GM23338 (cell line): ENCODE measurements around the gene ACSL4. TPM values are rescaled to one million over a fixed set of nuclear protein-coding genes. Genes with fewer than 3 reads are reported as not detected.

Experiments
- ATAC-seq: fragments of 200-7000 bp; cut with Tn5 transposase; 3 replicates; pipeline ENCODE4 v1.9.1; 2020
- DNase-seq: peaks from one replicate; pipeline ENCODE4 v3.0.0-alpha.2; 2015; ENCODE audit warnings: low spot score
- H2AFZ ChIP-seq: fragments of 200-600 bp; sonication (generic); 2 replicates; pipeline ENCODE4 v1.8.0; 2016; ENCODE audit warnings: antibody characterized with exemption, mild to moderate bottlenecking, moderate library complexity
- H3F3A ChIP-seq: fragments of 200-600 bp; sonication (generic); replicated peaks from 2 replicates; pipeline ENCODE4 v1.8.0; 2017; ENCODE audit warnings: antibody characterized with exemption, mixed run types, low read depth
- H3K27ac ChIP-seq: fragments of 200-600 bp; sonication (generic); 2 replicates; pipeline ENCODE4 v1.6.1; 2016; ENCODE audit warnings: low read depth
- H3K27me3 ChIP-seq: fragments of 200-600 bp; sonication (generic); 2 replicates; pipeline ENCODE4 v1.8.0; 2016; ENCODE audit warnings: mild to moderate bottlenecking, mixed run types, moderate library complexity; ENCODE audit not compliant: insufficient read depth
- H3K36me3 ChIP-seq: fragments of 200-600 bp; sonication (generic); 2 replicates; pipeline ENCODE4 v1.8.0; 2016; ENCODE audit warnings: mild to moderate bottlenecking; ENCODE audit not compliant: insufficient read depth
- H3K4me1 ChIP-seq: fragments of 200-600 bp; sonication (generic); 2 replicates; pipeline ENCODE4 v1.8.0; 2016; ENCODE audit warnings: mild to moderate bottlenecking, moderate library complexity; ENCODE audit not compliant: insufficient read depth
- H3K4me2 ChIP-seq: fragments of 200-600 bp; sonication (generic); 2 replicates; pipeline ENCODE4 v1.7.1; 2017; ENCODE audit warnings: mixed run types
- H3K4me3 ChIP-seq: fragments of 200-600 bp; sonication (generic); 2 replicates; pipeline ENCODE4 v1.6.1; 2016; ENCODE audit warnings: mixed run types
- H3K79me2 ChIP-seq: fragments of 200-600 bp; sonication (generic); replicated peaks from 2 replicates; pipeline ENCODE4 v1.8.0; 2017; ENCODE audit warnings: mild to moderate bottlenecking; ENCODE audit not compliant: insufficient read depth
- H3K9me2 ChIP-seq: fragments of 200-600 bp; sonication (generic); 2 replicates; pipeline ENCODE4 v1.8.0; 2017; ENCODE audit not compliant: insufficient read depth
- H4K20me1 ChIP-seq: fragments of 200-600 bp; sonication (generic); replicated peaks from 2 replicates; pipeline ENCODE4 v1.8.0; 2017; ENCODE audit warnings: mild to moderate bottlenecking; ENCODE audit not compliant: insufficient read depth
- H3K27ac Mint-ChIP-seq: 2 replicates; pipeline ENCODE4 v1.8.0; 2020; ENCODE audit warnings: inconsistent platforms, mild to moderate bottlenecking, moderate library complexity, mixed read lengths
- H3K27me3 Mint-ChIP-seq: 3 replicates; pipeline ENCODE4 v1.8.0; 2022; ENCODE audit warnings: low read depth, mild to moderate bottlenecking, moderate library complexity, mixed read lengths, inconsistent platforms; ENCODE audit not compliant: insufficient read depth, poor library complexity
- H3K36me3 Mint-ChIP-seq: 3 replicates; pipeline ENCODE4 v1.8.0; 2021; ENCODE audit warnings: low read depth, mild to moderate bottlenecking, inconsistent platforms, moderate library complexity, mixed read lengths
- H3K4me1 Mint-ChIP-seq: 3 replicates; pipeline ENCODE4 v1.8.0; 2020; ENCODE audit warnings: mild to moderate bottlenecking, inconsistent platforms, mixed read lengths
- H3K4me3 Mint-ChIP-seq: 3 replicates; pipeline ENCODE4 v1.8.0; 2021; ENCODE audit warnings: moderate library complexity, mild to moderate bottlenecking, inconsistent platforms, mixed read lengths
- H3K9me3 Mint-ChIP-seq: 3 replicates; pipeline ENCODE4 v1.8.0; 2020; ENCODE audit warnings: moderate library complexity, mild to moderate bottlenecking, inconsistent platforms, mixed read lengths
- EZH2phosphoT487 ChIP-seq: fragments of 200-600 bp; sonication (generic); IDR thresholded peaks from one replicate; pipeline ENCODE4 v1.8.1; 2018; ENCODE audit warnings: antibody characterized with exemption; ENCODE audit not compliant: unreplicated experiment
- STAT1 ChIP-seq: IDR thresholded peaks from one replicate; pipeline ENCODE4 v1.6.1; 2016; ENCODE audit warnings: antibody characterized with exemption; ENCODE audit not compliant: unreplicated experiment
- ZNF114 ChIP-seq: fragments of 250-450 bp; sonication (Bioruptor Pico); IDR thresholded peaks from 2 replicates; pipeline ENCODE4 v1.5.0; 2020; ENCODE audit warnings: mild to moderate bottlenecking, moderate library complexity
- ZNF331 ChIP-seq: fragments of 250-450 bp; sonication (Bioruptor Pico); IDR thresholded peaks from 2 replicates; pipeline ENCODE4 v1.5.0; 2020; ENCODE audit warnings: low read depth, mild to moderate bottlenecking, moderate library complexity
- polyA plus RNA-seq: library from polyadenylated mRNA; unstranded; fragments of >200 nt; fragmentation: Nextera tagmentation; extraction: Ambion mirVana; gene quantifications from 2 replicates; pipeline ENCODE4 v1.2.1, GENCODE V29; 2016
- total RNA-seq: library from RNA; depleted of rRNA; stranded (reverse); fragments of >200 nt; shearing (Covaris generic); gene quantifications from 2 replicates; pipeline ENCODE4 v1.2.3, GENCODE V29; 2014
- TF ChIP-seq, protein P1 (sequence below), 2 experiments: fragments of 200-600 bp in 1 of 2; sonication (generic) in 1 of 2; conservative IDR thresholded peaks; 2 replicates each; pipeline versions ENCODE4 v1.5.1 to v1.6.1; 2016 to 2017; ENCODE audit warnings: antibody characterized with exemption in 2 of 2, low read depth in 2 of 2, mild to moderate bottlenecking in 2 of 2, moderate library complexity in 1 of 2

Gene ACSL4
- total and polyA plus RNA-seq, 2 experiments from 2014 or later: 17.8 to 76.3 TPM

DNA sequence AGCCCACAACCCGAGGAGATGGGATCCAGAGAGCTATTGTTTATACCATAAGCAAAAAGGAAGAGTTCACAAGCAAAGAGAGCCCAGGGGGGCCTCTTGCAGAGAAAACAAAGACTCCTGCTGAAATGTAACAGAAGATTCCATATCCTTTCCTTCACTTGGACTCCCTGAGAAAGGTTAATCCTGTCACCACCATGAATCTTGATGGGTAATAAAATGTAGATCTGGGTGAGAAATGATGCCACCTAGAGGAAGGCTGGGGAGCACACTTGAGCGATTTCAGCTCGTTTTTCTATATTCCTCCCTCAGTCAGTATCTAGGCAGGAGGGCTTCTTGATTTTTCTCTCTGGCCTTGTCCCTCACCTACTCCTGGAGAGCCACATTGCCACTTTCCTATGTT is 97.9 kb downstream of the ACSL4 start:
- Histone ChIP-seq H3K27ac (no peak overlapping the region), H3K36me3 (no peaks in the 10 kb centered on the region), H3K4me3 (no peak overlapping the region), H4K20me1 (no peaks in the 10 kb centered on the region), H3K4me2 (no peak overlapping the region), H2AFZ (no peak overlapping the region), H3F3A (no peaks in the 10 kb centered on the region), H3K79me2 (no peaks in the 10 kb centered on the region), H3K27me3 (no peaks in the 10 kb centered on the region), H3K9me2 (no peaks in the 10 kb centered on the region), H3K4me1 (no peaks in the 10 kb centered on the region)
- Mint-ChIP-seq H3K4me3 (no peak overlapping the region), H3K27ac (no peak overlapping the region), H3K9me3 (no peaks in the 10 kb centered on the region), H3K27me3 (peaks cover 2% of the 10 kb centered on the region), H3K4me1 (no peaks in the 10 kb centered on the region), H3K36me3 (peaks cover 4% of the 10 kb centered on the region; the same call in 1 of the 3 replicates)
- ATAC-seq (peak; percentile 55), DNase-seq (peak; percentile 29)
- TF ChIP-seq, protein P1, sequence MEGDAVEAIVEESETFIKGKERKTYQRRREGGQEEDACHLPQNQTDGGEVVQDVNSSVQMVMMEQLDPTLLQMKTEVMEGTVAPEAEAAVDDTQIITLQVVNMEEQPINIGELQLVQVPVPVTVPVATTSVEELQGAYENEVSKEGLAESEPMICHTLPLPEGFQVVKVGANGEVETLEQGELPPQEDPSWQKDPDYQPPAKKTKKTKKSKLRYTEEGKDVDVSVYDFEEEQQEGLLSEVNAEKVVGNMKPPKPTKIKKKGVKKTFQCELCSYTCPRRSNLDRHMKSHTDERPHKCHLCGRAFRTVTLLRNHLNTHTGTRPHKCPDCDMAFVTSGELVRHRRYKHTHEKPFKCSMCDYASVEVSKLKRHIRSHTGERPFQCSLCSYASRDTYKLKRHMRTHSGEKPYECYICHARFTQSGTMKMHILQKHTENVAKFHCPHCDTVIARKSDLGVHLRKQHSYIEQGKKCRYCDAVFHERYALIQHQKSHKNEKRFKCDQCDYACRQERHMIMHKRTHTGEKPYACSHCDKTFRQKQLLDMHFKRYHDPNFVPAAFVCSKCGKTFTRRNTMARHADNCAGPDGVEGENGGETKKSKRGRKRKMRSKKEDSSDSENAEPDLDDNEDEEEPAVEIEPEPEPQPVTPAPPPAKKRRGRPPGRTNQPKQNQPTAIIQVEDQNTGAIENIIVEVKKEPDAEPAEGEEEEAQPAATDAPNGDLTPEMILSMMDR (conservative IDR thresholded peaks at IDR 0.05; ENCODE audit: low read depth in 2 of 2): peak; percentile 54 to 62
- no peak for TF ChIP-seq EZH2phosphoT487

DNA sequence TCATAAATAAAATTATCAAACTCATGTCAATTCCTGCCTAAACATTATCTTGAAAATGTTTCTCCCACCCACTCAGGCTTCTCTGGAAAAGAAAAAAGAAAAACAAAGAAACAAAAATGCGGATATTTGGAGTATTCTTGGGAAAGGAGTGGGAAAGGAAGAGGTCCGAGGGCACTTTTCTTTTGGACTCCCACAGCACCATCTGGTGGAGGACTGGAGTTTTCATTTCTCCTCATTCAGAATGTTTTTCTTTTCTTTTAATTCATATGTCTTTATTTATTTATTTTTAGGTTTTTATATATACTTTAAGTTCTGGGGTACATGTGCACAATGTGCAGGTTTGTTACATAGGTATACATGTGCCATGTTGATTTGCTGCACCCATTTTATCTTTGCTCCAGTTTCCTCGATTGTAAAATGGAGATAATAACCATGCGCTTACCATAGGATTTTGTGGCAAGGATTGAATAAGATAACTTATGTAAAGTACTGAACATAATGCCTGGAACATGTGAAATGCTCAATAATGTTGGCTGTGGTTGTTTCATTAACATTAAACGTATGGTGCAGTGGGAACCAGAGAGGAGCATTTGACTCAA is 100.1 kb downstream of the ACSL4 start:
- no peaks in the 10 kb centered on the region for H3K9me2 ChIP-seq
- no peaks in the 10 kb centered on the region for H3K36me3 Mint-ChIP-seq
- H4K20me1 ChIP-seq: no peaks in the 10 kb centered on the region
- no peak overlapping the region for H3K27ac ChIP-seq
- H3K27ac Mint-ChIP-seq: no peak overlapping the region
- no peak overlapping the region for H3K4me3 ChIP-seq
- no peaks in the 10 kb centered on the region for H3F3A ChIP-seq
- peaks cover 2% of the 10 kb centered on the region for H3K27me3 Mint-ChIP-seq
- DNase-seq (peak; percentile 50), ATAC-seq (no peak)
- TF ChIP-seq, protein P1 (conservative IDR thresholded peaks at IDR 0.05; ENCODE audit: low read depth in 2 of 2): peak; percentile 53 to 66
- no peak for TF ChIP-seq ZNF331 (CRISPR knock-in tag)
- TF ChIP-seq EZH2phosphoT487: no peak
- no peak for TF ChIP-seq ZNF114 (CRISPR knock-in tag)
- TF ChIP-seq STAT1: no peak
- no peak overlapping the region for H3K4me2 ChIP-seq
- H3K9me3 Mint-ChIP-seq: no peaks in the 10 kb centered on the region
- no peak overlapping the region for H2AFZ ChIP-seq
- no peaks in the 10 kb centered on the region for H3K4me1 ChIP-seq
- H3K4me3 Mint-ChIP-seq: no peak overlapping the region
- no peaks in the 10 kb centered on the region for H3K36me3 ChIP-seq
- no peaks in the 10 kb centered on the region for H3K79me2 ChIP-seq
- no peaks in the 10 kb centered on the region for H3K27me3 ChIP-seq
- H3K4me1 Mint-ChIP-seq: no peaks in the 10 kb centered on the region
